A549 (cell line): ENCODE measurements around the gene IP6K1. TPM values are rescaled to one million over a fixed set of nuclear protein-coding genes. Genes with fewer than 3 reads are reported as not detected.

Source experiments
- ATAC-seq, 2 experiments: fragments of 200-7000 bp in 1 of 2; fragments of >200 bp in 1 of 2; cut with Nextera tagmentation in 1 of 2; cut with Tn5 transposase in 1 of 2; 3 replicates each; pipeline versions ENCODE4 v1.8.0 to v1.9.1; 2018 to 2020; ENCODE audit warnings: mild to moderate bottlenecking in 1 of 2, moderate library complexity in 1 of 2
- CTCF ChIA-PET: fragments of 300-600 bp; sonication (Branson Sonifier 250); formaldehyde crosslinking; extraction: SDS; loops from one replicate; lab custom pipeline; 2021; ENCODE audit warnings: antibody characterized with exemption, inconsistent platforms; lab: Yijun Ruan, JAX
- POLR2A ChIA-PET: fragments of 350-600 bp; formaldehyde crosslinking; extraction: SDS; loops from one replicate; lab custom pipeline; 2021; ENCODE audit warnings: antibody characterized with exemption, inconsistent platforms; lab: Yijun Ruan, JAX
- DNase-seq, 2 experiments: peaks; one replicate each; pipeline versions ENCODE4 v3.0.0 to v3.0.0-alpha.2; 2011 to 2016; ENCODE audit warnings: low read depth in 1 of 2, low spot score in 1 of 2
- FAIRE-seq: peaks from 2 replicates; lab custom pipeline; 2011; peaks lifted over from hg19 to GRCh38; lab: Jason Lieb, UNC
- H3K27ac ChIP-seq, 2 experiments: fragments of >200 bp; sonication (Bioruptor Twin); formaldehyde crosslinking; 3 replicates each; pipeline ENCODE4 v1.5.1; 2016 to 2017
- H3K4me1 ChIP-seq: fragments of >200 bp; sonication (Bioruptor Twin); formaldehyde crosslinking; 3 replicates; pipeline ENCODE4 v1.6.1; 2016
- H3K4me2 ChIP-seq: fragments of >200 bp; sonication (Bioruptor Twin); formaldehyde crosslinking; 3 replicates; pipeline ENCODE4 v1.6.1; 2016
- H3K4me3 ChIP-seq: fragments of >200 bp; sonication (Bioruptor Twin); formaldehyde crosslinking; 3 replicates; pipeline ENCODE4 v1.5.1; 2016
- H3K9me3 ChIP-seq: fragments of >200 bp; sonication (Bioruptor Twin); formaldehyde crosslinking; 3 replicates; pipeline ENCODE4 v1.6.1; 2016
- CEBPB ChIP-seq, 2 experiments: fragments of >200 bp in 1 of 2; sonication (Bioruptor Twin) in 1 of 2; formaldehyde crosslinking in 1 of 2; IDR thresholded peaks; 2 replicates each; pipeline ENCODE4 v1.6.1; 2012 to 2016
- CHD2 ChIP-seq: fragments of 150-350 bp; IDR thresholded peaks from 2 replicates; pipeline ENCODE4 v1.6.1; 2014; ENCODE audit warnings: low read length; ENCODE audit not compliant: partially characterized antibody
- ESRRA ChIP-seq: fragments of 150-350 bp; IDR thresholded peaks from 2 replicates; pipeline ENCODE4 v1.6.1; 2014; ENCODE audit warnings: mild to moderate bottlenecking, low read length, borderline replicate concordance
- FOSL2 ChIP-seq, 2 experiments: fragments of 450-650 bp in 1 of 2; fragments of >200 bp in 1 of 2; sonication (Bioruptor Twin) in 1 of 2; formaldehyde crosslinking; IDR thresholded peaks; 2 replicates each; pipeline versions ENCODE4 v1.5.0 to v1.6.1; 2016 to 2020; ENCODE audit warnings: mild to moderate bottlenecking in 1 of 2, moderate library complexity in 1 of 2
- GATA3 ChIP-seq: IDR thresholded peaks from 2 replicates; pipeline ENCODE4 v1.6.1; 2012; ENCODE audit warnings: borderline replicate concordance
- HEYL ChIP-seq: fragments of 250-450 bp; sonication (Bioruptor Pico); IDR thresholded peaks from 2 replicates; pipeline ENCODE4 v1.8.0; 2021; ENCODE audit warnings: mild to moderate bottlenecking, moderate library complexity
- HOXA7 ChIP-seq: fragments of 250-450 bp; sonication (Bioruptor Pico); IDR thresholded peaks from 2 replicates; pipeline ENCODE4 v1.5.0; 2020; ENCODE audit warnings: mild to moderate bottlenecking, moderate library complexity
- HOXB13 ChIP-seq: fragments of 250-450 bp; sonication (Bioruptor Pico); IDR thresholded peaks from 2 replicates; pipeline ENCODE4 v1.5.0; 2020; ENCODE audit warnings: low read depth, mild to moderate bottlenecking, moderate library complexity
- HOXB5 ChIP-seq: fragments of 250-450 bp; sonication (Bioruptor Pico); IDR thresholded peaks from 2 replicates; pipeline ENCODE4 v1.5.0; 2020; ENCODE audit warnings: mild to moderate bottlenecking, moderate library complexity
- JUNB ChIP-seq: fragments of >200 bp; sonication (Bioruptor Twin); formaldehyde crosslinking; IDR thresholded peaks from 2 replicates; pipeline ENCODE4 v1.6.1; 2016
- KDM1A ChIP-seq: fragments of 200-600 bp; sonication (generic); IDR thresholded peaks from 2 replicates; pipeline ENCODE4 v1.6.1; 2016; ENCODE audit warnings: low read depth, mild to moderate bottlenecking
- MAFK ChIP-seq: fragments of 450-650 bp; IDR thresholded peaks from 2 replicates; pipeline ENCODE4 v1.6.1; 2014; ENCODE audit not compliant: partially characterized antibody
- MYC ChIP-seq: IDR thresholded peaks from 2 replicates; pipeline ENCODE4 v1.6.1; 2012; ENCODE audit warnings: mild to moderate bottlenecking, inconsistent platforms, low read length, improper control_type of control experiment, borderline replicate concordance
- NPAS2 ChIP-seq: fragments of 250-450 bp; sonication (Bioruptor Pico); IDR thresholded peaks from 2 replicates; pipeline ENCODE4 v1.8.0; 2022; ENCODE audit warnings: mild to moderate bottlenecking, moderate library complexity, borderline replicate concordance
- NR3C1 ChIP-seq: fragments of >200 bp; sonication (Bioruptor Twin); formaldehyde crosslinking; IDR thresholded peaks from 3 replicates; pipeline ENCODE4 v1.6.1; 2017
- POLR2A ChIP-seq: IDR thresholded peaks from 2 replicates; pipeline ENCODE4 v1.6.1; 2012; ENCODE audit warnings: mild to moderate bottlenecking, low read length
- POLR2AphosphoS2 ChIP-seq: conservative IDR thresholded peaks from 2 replicates; pipeline ENCODE4 v1.6.1; 2012; ENCODE audit warnings: low read length, improper control_type of control experiment, inconsistent platforms
- RARB ChIP-seq: fragments of 250-450 bp; sonication (Bioruptor Pico); IDR thresholded peaks from 2 replicates; pipeline ENCODE4 v1.8.0; 2021; ENCODE audit warnings: mild to moderate bottlenecking, moderate library complexity
- RNF2 ChIP-seq: fragments of 200-600 bp; sonication (generic); IDR thresholded peaks from 2 replicates; pipeline ENCODE4 v1.6.1; 2016; ENCODE audit warnings: low read depth, mild to moderate bottlenecking, antibody characterized with exemption, moderate library complexity, borderline replicate concordance
- SREBF2 ChIP-seq: fragments of 450-650 bp; IDR thresholded peaks from 2 replicates; pipeline ENCODE4 v1.6.1; 2014; ENCODE audit warnings: mild to moderate bottlenecking, moderate library complexity
- TP53 ChIP-seq: fragments of 250-450 bp; sonication (Bioruptor Pico); IDR thresholded peaks from 2 replicates; pipeline ENCODE4 v1.5.0; 2021; ENCODE audit warnings: mild to moderate bottlenecking, moderate library complexity
- ZC3H11A ChIP-seq: fragments of 450-650 bp; IDR thresholded peaks from 2 replicates; pipeline ENCODE4 v1.6.1; 2014; ENCODE audit warnings: antibody characterized with exemption, mild to moderate bottlenecking
- ZFP36 ChIP-seq: fragments of 450-650 bp; IDR thresholded peaks from 2 replicates; pipeline ENCODE4 v1.6.1; 2014; ENCODE audit warnings: borderline replicate concordance; ENCODE audit not compliant: partially characterized antibody
- ZSCAN20 ChIP-seq: fragments of 250-450 bp; sonication (Bioruptor Pico); IDR thresholded peaks from 2 replicates; pipeline ENCODE4 v1.8.0; 2022; ENCODE audit warnings: mild to moderate bottlenecking, moderate library complexity
- WGBS: methylation state at CpG from one replicate; pipeline ENCODE4 v1.1.6; 2017; ENCODE audit errors: missing lambda C conversion rate; 5-methylcytosine and 5-hydroxymethylcytosine counted together
- polyA plus RNA-seq, 4 experiments: library from polyadenylated mRNA; depleted of rRNA in 3 of 4; stranded (reverse); fragments of >200 nt; fragmentation: RNase III in 1 of 4; extraction: RNeasy Plus Mini Kit Qiagen cat#74134 plus additional on column Dnase treatment in 1 of 4; gene quantifications; 2 replicates in 3 of 4; 3 replicates in 1 of 4; pipeline ENCODE4 v1.2.3, GENCODE V29; 2011 to 2017
- TF ChIP-seq, protein P1 (sequence below): fragments of 250-450 bp; sonication (Bioruptor Pico); IDR thresholded peaks from 2 replicates; pipeline ENCODE4 v1.5.0; 2020; ENCODE audit warnings: low read depth, mild to moderate bottlenecking, moderate library complexity
- TF ChIP-seq, protein P2 (sequence below): fragments of 450-650 bp; IDR thresholded peaks from 2 replicates; pipeline ENCODE4 v1.6.1; 2014; ENCODE audit warnings: antibody characterized with exemption
- TF ChIP-seq, protein P3 (sequence below): fragments of 150-350 bp; IDR thresholded peaks from 2 replicates; pipeline ENCODE4 v1.6.1; 2014; ENCODE audit warnings: low read depth, mild to moderate bottlenecking, low read length

IP6K1 gene
- polyA plus RNA-seq, 2 of the 4 experiments (the other 2 are of a cell fraction), result 16.2 to 22.2 TPM

DNA sequence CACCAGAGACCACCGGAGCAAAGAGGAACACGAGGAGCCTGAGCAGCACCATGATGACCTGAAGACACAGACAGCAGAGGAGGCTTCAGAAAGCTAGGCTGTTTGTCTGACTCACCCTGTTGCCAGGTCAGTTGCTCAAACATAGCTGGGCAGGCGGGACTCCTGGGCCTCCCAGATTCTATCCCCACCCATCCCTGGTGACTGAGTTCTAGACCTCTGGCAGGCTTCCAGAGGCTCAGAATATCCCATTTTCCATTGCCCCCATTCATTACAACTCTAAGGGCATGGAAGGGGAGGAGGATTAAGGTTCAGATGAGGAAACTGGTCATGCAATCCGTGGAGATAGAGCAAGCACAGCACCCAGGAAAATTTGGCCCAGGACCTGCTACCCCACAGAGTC lies 13.4 kb upstream of the IP6K1 start, which contains the start of gene CDHR4:
Gene CDHR4 (minus strand): TSS at position 113 of the 400 bp plus-strand sequence. CDS start 61 bp downstream, at position 52.
- peaks cover 14% of the 10 kb centered on the region for H3K4me1 ChIP-seq
- DNase-seq (peak; percentile 72 to 89), ATAC-seq (peak; percentile 47 to 67; a peak in 4 of 6 replicates), FAIRE-seq (no peak)
- ChIA-PET POLR2A (interaction anchor here (0.7 to 0.8 kb wide), 2 partner anchors 14 to 101 kb away, joined by 3 to 4 read pairs; partner anchors contain the start of gene IP6K1), CTCF (interaction anchor here (0.9 to 8.6 kb wide), 4 partner anchors 11 to 106 kb away, joined by 3 to 119 read pairs (median 3); partner anchors contain the start of gene IP6K1)
- 0 out of 4 replicates have a peak, but pooled peaks of 1 of the 2 experiments have one; percentile 21 for TF ChIP-seq CEBPB (IDR thresholded peaks at IDR 0.05)
- TF ChIP-seq HOXA7, result no peak
- no peak for TF ChIP-seq FOSL2 (IDR thresholded peaks at IDR 0.05)
- peak; percentile 53 for TF ChIP-seq FOSL2 (CRISPR knock-in tag; IDR thresholded peaks at IDR 0.05)
- H3K4me2 ChIP-seq, result peak within 1 kb of the TSS; percentile 68
- H3K9me3 ChIP-seq, result no peaks in the 10 kb centered on the region
- 11% methylated on average over 4 of the region's 4 CpGs for WGBS
- peak within 1 kb of the TSS; percentile 66 to 81; a peak in 5 of 6 replicates for H3K27ac ChIP-seq
- H3K4me3 ChIP-seq, result no peak within 1 kb of the TSS

DNA sequence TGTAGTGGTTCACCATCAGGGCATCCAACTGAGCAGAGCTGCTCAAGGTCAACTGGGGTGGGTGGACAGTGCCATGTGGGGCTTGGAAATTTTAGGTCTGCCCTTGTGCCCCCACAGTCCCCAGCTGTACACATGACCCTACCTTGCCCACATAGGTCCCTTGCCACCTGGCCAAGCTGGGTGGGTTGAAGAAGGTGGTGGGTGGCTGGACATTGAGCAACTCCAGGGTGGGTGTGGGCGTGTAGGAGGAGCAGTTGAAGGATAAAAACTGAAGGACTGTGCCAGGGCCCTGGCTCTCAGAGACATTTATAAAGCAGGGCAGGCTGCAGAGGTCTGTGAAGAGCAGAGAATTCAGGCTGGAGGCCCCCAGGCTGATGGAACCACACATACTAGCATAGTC lies 12.8 kb upstream of the IP6K1 start:
- Histone ChIP-seq H3K27ac (peak overlapping the region; percentile 66 to 81; a peak in 5 of 6 replicates), H3K4me1 (peaks cover 14% of the 10 kb centered on the region), H3K4me3 (no peak overlapping the region), H3K9me3 (no peaks in the 10 kb centered on the region), H3K4me2 (peak overlapping the region; percentile 68)
- ChIA-PET CTCF (interaction anchor here (0.9 to 8.6 kb wide), 3 partner anchors 11 to 41 kb away, joined by 3 to 119 read pairs (median 3); partner anchors contain the start of gene IP6K1), POLR2A (no interaction called here)
- 63% methylated on average over 1 of the region's 1 CpG for WGBS
- no peak for DNase-seq
- TF ChIP-seq CHD2, result no peak
- TF ChIP-seq, protein P1, sequence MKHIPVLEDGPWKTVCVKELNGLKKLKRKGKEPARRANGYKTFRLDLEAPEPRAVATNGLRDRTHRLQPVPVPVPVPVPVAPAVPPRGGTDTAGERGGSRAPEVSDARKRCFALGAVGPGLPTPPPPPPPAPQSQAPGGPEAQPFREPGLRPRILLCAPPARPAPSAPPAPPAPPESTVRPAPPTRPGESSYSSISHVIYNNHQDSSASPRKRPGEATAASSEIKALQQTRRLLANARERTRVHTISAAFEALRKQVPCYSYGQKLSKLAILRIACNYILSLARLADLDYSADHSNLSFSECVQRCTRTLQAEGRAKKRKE (CRISPR knock-in tag), result no peak
- no peak for TF ChIP-seq CEBPB (IDR thresholded peaks at IDR 0.05)
- TF ChIP-seq RNF2, result no peak
- TF ChIP-seq HOXB5 (CRISPR knock-in tag), result no peak
- TF ChIP-seq SREBF2, result no peak
- TF ChIP-seq ESRRA, result no peak
- no peak for TF ChIP-seq POLR2A
- TF ChIP-seq GATA3, result no peak
- TF ChIP-seq, protein P2, sequence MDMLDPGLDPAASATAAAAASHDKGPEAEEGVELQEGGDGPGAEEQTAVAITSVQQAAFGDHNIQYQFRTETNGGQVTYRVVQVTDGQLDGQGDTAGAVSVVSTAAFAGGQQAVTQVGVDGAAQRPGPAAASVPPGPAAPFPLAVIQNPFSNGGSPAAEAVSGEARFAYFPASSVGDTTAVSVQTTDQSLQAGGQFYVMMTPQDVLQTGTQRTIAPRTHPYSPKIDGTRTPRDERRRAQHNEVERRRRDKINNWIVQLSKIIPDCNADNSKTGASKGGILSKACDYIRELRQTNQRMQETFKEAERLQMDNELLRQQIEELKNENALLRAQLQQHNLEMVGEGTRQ, result no peak
- no peak for TF ChIP-seq KDM1A
- no peak for TF ChIP-seq ZFP36
- TF ChIP-seq JUNB, result no peak
- TF ChIP-seq FOSL2 (IDR thresholded peaks at IDR 0.05), result no peak
- no peak for TF ChIP-seq FOSL2 (CRISPR knock-in tag; IDR thresholded peaks at IDR 0.05)
- no peak for TF ChIP-seq HOXB13 (CRISPR knock-in tag)
- no peak for TF ChIP-seq NPAS2 (CRISPR knock-in tag)
- no peak for FAIRE-seq
- ATAC-seq, result no peak

DNA sequence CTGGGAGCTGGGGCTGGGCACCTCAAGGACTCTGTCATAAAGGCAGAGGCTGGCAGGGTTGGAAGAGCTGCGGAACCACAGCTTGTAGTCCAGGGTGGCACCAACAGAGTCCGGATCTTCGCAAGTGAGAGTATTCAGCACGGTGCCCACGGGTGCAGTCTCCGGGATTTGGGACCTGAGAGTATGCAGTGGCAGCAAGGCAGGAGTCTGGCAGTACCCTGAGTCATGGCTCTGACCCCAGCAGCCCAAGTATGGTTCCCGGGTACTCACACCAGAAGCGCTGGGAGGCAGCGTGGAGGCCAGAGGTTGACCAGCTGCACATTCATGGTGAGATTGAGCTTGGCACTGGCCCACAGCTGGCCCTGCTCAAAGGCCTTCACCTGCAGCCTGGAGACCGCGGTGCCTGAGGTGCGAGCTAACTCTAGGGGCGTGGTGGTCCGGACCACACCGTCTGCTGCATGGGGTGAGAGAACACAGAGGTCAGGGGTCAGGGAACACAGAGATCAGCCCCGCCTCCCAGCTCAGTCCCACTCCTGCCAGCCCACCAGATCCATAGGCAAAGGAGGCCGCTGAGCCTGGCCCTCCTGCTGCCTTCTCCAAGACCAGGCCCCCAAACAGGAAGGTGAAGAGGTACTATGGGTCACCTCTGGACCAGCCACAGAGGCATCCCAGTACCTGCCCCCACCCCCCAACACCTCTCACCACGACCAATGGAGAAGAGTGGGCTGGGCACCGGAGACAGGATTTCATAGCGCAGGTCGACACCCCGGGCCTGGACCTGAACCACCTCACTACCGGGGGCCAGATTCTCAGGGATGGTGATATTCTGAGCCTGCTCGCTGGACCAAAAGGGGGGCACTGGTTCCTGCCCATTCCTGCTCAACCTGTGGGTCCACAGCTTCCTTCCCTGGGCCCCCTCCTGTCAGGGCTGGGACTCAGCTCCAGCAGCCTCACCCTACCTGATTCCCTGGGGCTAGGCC lies 8.9 kb upstream of the IP6K1 start:
- ChIA-PET CTCF (interaction anchor here (1.6 to 1.8 kb wide), 2 partner anchors 8 to 44 kb away, joined by 6 to 7 read pairs; partner anchors contain the start of gene INKA1), POLR2A (no interaction called here)
- Histone ChIP-seq H3K27ac (no peak overlapping the region), H3K4me3 (no peak overlapping the region), H3K4me1 (peaks cover 13% of the 10 kb centered on the region), H3K9me3 (no peaks in the 10 kb centered on the region), H3K4me2 (no peak overlapping the region)
- DNase-seq (no peak), ATAC-seq (no peak), FAIRE-seq (no peak)
- 90% methylated on average over 6 of the region's 24 CpGs for WGBS
- TF ChIP-seq ZSCAN20 (CRISPR knock-in tag) (no peak), TP53 (CRISPR knock-in tag) (no peak), NR3C1 (no peak), RARB (CRISPR knock-in tag) (no peak), MYC (no peak), ZC3H11A (no peak), SREBF2 (no peak), HEYL (CRISPR knock-in tag) (no peak), MAFK (no peak), NPAS2 (CRISPR knock-in tag) (no peak), POLR2AphosphoS2 (no peak)
- TF ChIP-seq, protein P3, sequence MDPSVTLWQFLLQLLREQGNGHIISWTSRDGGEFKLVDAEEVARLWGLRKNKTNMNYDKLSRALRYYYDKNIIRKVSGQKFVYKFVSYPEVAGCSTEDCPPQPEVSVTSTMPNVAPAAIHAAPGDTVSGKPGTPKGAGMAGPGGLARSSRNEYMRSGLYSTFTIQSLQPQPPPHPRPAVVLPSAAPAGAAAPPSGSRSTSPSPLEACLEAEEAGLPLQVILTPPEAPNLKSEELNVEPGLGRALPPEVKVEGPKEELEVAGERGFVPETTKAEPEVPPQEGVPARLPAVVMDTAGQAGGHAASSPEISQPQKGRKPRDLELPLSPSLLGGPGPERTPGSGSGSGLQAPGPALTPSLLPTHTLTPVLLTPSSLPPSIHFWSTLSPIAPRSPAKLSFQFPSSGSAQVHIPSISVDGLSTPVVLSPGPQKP, result no peak
